GM12878 (cell line): ENCODE results near the gene CRTC3.
"Not testable (repeated sequence)": the region's sequence is repeated elsewhere in the genome, so short reads cannot be mapped to it uniquely, and the experiment has no call there.

ENCODE experiments used
- BHLHE40 ChIP-seq, 2 experiments: fragments of 450-650 bp in 1 of 2; IDR thresholded peaks; 2 replicates each; pipeline ENCODE4 v1.6.1; 2011 to 2017; ENCODE audit warnings: low read depth in 2 of 2, borderline replicate concordance in 1 of 2, improper control_type of control experiment in 1 of 2, low read length in 1 of 2, mild to moderate bottlenecking in 1 of 2
- CTCF ChIP-seq, 3 experiments: IDR thresholded peaks in 2 of 3; conservative IDR thresholded peaks in 1 of 3; 2 replicates each; pipeline ENCODE4 v1.5.1; 2011; ENCODE audit warnings: low read depth in 3 of 3, low read length in 3 of 3, mild to moderate bottlenecking in 3 of 3, control low read depth in 2 of 3, moderate library complexity in 2 of 3, inconsistent platforms in 1 of 3, mixed read lengths in 1 of 3; ENCODE audit not compliant: control insufficient read depth in 2 of 3, insufficient read depth in 1 of 3; ENCODE audit errors: extremely low read depth in 1 of 3
- ETV6 ChIP-seq, 2 experiments: fragments of 450-650 bp in 1 of 2; IDR thresholded peaks in 1 of 2; conservative IDR thresholded peaks in 1 of 2; 2 replicates each; pipeline ENCODE4 v1.6.1; 2014; ENCODE audit warnings: antibody characterized with exemption in 1 of 2, borderline replicate concordance in 1 of 2, low read depth in 1 of 2, mild to moderate bottlenecking in 1 of 2, moderate library complexity in 1 of 2
- EZH2 ChIP-seq: IDR thresholded peaks from 2 replicates; pipeline ENCODE4 v1.6.1; 2012; ENCODE audit warnings: low read depth, mild to moderate bottlenecking, control low read depth, inconsistent platforms, low read length, borderline replicate concordance; ENCODE audit not compliant: control insufficient read depth
- POLR2A ChIP-seq: IDR thresholded peaks from 2 replicates; pipeline ENCODE4 v1.6.1; 2011; ENCODE audit warnings: low read depth, mild to moderate bottlenecking, low read length

GRCh38 chr15:90510781-90511180 lies 18.9 kb upstream of the CRTC3 start:
- not testable (repeated sequence) for TF ChIP-seq EZH2; ETV6 (conservative IDR thresholded peaks at IDR 0.05 in 1 of 2, IDR thresholded peaks at IDR 0.05 in 1 of 2; ENCODE audit: borderline replicate concordance in 1 of 2, low read depth in 1 of 2); CTCF (IDR thresholded peaks at IDR 0.05 in 2 of 3, conservative IDR thresholded peaks at IDR 0.05 in 1 of 3; ENCODE audit: control insufficient read depth in 2 of 3, extremely low read depth in 1 of 3, insufficient read depth in 1 of 3, low read depth in 3 of 3, low read length in 3 of 3); BHLHE40 (IDR thresholded peaks at IDR 0.05; ENCODE audit: borderline replicate concordance in 1 of 2, low read depth in 2 of 2, low read length in 1 of 2); POLR2A
